ENCODE results near the gene ZNF446. TPM values are rescaled to one million over a fixed set of nuclear protein-coding genes. Genes with fewer than 3 reads are reported as not detected.
A peak's percentile ranks its signal among the peaks of the same experiment; 100 is the strongest.

ZNF446 gene
- total and polyA plus RNA-seq, 9 of the 15 experiments (the other 6 are each of a cell fraction or from before 2014, with no cell fraction given): 0.07 to 4.8 (median 1.2) TPM

- no peak for TF ChIP-seq ZBTB9 (CRISPR knock-in tag; IDR thresholded peaks at IDR 0.05)
- TF ChIP-seq FUS (optimal IDR thresholded peaks at IDR 0.05; ENCODE audit: low read depth, low read length): peak; percentile 85
- TF ChIP-seq ELK3 (CRISPR knock-in tag; IDR thresholded peaks at IDR 0.05): no peak
- peak; percentile 96 for TF ChIP-seq RFX1 (IDR thresholded peaks at IDR 0.05)
- TF ChIP-seq ZNF551 (CRISPR knock-in tag; IDR thresholded peaks at IDR 0.05): no peak
- no peak for TF ChIP-seq ZNF165 (CRISPR knock-in tag; IDR thresholded peaks at IDR 0.05; ENCODE audit: borderline replicate concordance)
- TF ChIP-seq ZMIZ1 (IDR thresholded peaks at IDR 0.05; ENCODE audit: low read depth in 2 of 2, low read length in 2 of 2): no peak
- no peak for TF ChIP-seq NR0B1 (IDR thresholded peaks at IDR 0.05; ENCODE audit: partially characterized antibody)
- TF ChIP-seq HOXB6 (CRISPR knock-in tag; IDR thresholded peaks at IDR 0.05; ENCODE audit: borderline replicate concordance): no peak
- 0 out of 2 replicates have a peak, but pooled peaks have one; percentile 30 for TF ChIP-seq ZHX1 (conservative IDR thresholded peaks at IDR 0.05; ENCODE audit: low read length)
- TF ChIP-seq ZNF282 (CRISPR knock-in tag; IDR thresholded peaks at IDR 0.05): no peak
- TF ChIP-seq KLF10 (CRISPR knock-in tag; IDR thresholded peaks at IDR 0.05): no peak
- no peak for TF ChIP-seq OTX1 (CRISPR knock-in tag; IDR thresholded peaks at IDR 0.05)
- TF ChIP-seq WHSC1 (IDR thresholded peaks at IDR 0.05; ENCODE audit: low read length): no peak
- TF ChIP-seq PATZ1 (CRISPR knock-in tag; IDR thresholded peaks at IDR 0.05; ENCODE audit: borderline replicate concordance): no peak; the same call in 1 of the 2 replicates
These were observed at the start of gene ZNF446 (continued) for GRCh38 chr19:58475714-58476497.
